GM21786 (cell line): ENCODE results near the gene SV2B.
A peak's percentile ranks its signal among the peaks of the same experiment; 100 is the strongest.
"Not testable (repeated sequence)": the region's sequence is repeated elsewhere in the genome, so short reads cannot be mapped to it uniquely, and the experiment has no call there.

Experiments
- ATAC-seq: cut with Tn5 transposase; IDR thresholded peaks from one replicate; pipeline ENCODE4 v1.9.1; 2021; ENCODE audit not compliant: unreplicated experiment

SV2B gene, protein sequence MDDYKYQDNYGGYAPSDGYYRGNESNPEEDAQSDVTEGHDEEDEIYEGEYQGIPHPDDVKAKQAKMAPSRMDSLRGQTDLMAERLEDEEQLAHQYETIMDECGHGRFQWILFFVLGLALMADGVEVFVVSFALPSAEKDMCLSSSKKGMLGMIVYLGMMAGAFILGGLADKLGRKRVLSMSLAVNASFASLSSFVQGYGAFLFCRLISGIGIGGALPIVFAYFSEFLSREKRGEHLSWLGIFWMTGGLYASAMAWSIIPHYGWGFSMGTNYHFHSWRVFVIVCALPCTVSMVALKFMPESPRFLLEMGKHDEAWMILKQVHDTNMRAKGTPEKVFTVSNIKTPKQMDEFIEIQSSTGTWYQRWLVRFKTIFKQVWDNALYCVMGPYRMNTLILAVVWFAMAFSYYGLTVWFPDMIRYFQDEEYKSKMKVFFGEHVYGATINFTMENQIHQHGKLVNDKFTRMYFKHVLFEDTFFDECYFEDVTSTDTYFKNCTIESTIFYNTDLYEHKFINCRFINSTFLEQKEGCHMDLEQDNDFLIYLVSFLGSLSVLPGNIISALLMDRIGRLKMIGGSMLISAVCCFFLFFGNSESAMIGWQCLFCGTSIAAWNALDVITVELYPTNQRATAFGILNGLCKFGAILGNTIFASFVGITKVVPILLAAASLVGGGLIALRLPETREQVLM

DNA sequence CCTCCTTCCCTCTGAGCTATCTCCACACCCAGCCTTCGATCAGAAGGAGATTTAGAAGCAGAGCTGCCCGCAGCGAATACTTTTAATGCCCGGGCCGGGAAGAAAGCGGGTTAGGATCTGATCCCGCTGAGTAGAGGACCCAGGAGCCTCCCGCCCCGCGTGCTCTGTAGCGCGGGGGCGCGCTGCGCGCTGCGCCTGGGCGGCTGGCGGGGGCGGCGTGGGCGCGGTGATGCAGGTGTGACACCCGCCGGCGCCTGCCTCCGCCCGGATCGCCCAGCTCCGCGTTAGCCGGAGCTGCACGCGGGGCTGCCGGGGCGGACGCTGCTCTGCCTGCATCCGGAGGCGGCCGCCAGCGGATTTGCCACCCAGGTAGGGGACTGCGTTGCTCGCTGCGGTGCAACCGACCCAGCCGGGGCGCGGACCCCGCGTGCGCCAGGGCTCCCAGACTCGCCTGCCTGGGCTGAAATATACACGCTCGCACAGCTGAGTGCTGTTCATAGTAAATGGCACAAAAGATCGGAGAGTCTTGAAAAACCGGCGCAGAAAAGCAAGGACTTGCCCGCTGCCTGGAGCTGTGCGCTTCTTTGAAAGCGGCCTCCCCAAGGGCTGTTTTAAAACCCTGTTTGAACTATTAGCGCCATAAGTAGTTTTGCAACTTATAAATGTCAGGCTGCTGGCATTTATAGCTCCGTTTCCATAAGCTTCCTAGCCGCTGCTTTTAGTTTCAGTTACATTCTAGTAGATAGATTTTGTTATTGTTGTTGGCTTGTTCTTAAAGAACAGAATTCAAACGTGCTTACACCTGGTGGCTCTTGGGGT, at the start of gene SV2B:
Gene SV2B (plus strand): TSS at position 263 of the 819 bp plus-strand sequence. CDS start 126,007 bp downstream, outside the sequence.
- ATAC-seq = peak; percentile 49

DNA sequence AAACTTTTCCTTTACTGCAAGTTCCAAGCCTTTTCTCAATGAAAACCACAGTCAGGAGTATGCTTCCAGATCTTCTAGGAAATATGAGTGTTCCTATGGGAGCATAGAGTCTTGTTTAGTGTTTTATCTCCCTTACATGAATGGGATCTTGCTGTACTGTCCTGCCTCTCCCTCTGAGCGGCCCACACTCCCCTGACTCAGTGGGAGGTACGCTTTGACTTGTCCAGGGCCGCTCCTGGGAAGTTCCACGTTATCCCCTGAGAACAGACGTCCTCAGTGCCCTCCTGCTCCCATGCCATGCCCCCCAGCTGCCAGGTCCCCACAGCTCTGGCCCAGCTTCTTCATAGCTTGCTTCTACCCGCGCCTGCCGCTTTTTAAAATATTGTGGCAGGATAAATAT, 48.8 kb upstream of the SV2B start:
- no peak for ATAC-seq

DNA sequence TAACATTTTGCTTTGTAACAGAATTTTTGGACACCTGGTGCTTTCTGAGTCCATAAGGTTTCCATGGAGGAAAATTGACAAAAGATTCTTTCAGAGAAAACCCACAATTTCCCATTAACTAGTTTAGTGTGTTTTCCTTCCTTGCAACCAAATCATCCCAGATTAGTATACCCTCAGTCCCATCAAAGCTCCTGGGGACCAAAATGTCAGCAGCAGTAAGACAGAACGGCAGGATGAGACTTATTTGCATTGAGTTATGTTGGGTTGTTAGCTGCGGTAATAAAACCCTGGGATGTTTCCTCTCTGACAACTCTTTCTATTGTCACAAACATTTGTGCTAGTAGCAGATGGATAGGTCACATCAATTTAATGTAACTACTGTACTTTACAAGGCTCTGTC, 45.2 kb upstream of the SV2B start:
- no peak for ATAC-seq

DNA sequence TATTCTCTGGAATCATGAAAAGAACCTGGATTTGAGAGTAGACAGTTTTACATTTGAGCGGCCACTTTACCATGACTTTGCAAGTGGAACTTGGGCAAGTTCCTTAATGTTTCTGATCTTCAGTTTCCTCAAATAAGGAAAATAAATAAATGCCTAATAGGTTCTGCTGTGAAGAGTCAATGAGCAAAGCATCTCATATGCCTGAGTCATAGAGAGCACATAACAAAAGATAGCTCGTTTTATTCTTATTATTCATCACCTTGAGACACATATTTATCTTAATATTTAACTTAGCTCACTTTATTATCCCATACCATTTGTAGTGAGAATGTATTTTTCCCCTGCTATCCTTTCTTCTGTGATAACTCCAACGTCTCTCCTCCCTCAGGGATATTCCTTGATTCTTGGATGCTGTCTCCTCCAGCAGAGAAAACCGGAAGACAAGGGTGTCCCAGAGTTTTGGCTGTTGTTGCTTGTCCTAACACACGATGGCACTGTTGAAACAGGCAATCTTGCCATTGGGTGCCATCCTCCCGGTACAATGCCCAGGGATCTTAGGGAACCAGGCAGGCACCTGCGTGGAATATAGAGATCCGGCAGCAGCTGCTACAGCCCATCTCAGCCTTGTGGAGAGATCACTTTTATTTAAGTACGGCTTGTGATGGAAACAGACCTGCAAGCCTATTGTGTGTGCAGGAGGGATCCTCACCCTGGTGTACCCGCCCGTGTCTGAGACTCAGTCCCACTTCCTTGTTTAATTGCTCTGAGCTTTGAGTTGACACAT, 44.3 kb upstream of the SV2B start:
- ATAC-seq = peak; percentile 58

DNA sequence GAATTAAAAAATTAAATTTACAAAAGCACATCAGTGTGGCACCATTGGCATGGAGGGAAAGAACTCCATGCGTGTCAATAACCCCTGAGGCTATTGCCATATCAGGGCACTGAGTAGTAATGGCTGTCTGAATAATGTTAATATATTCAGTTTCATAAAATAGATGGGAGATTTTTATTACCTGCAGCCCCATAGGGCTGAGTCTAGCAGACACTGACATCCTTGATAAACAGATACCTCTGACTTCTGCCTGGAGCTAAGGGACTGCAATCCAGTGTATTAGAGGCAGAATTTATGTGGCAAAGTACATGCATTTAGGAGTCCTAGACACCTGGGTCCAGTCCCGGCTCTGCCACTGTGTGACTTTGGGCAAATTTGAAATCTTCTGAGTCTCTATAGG, 38.8 kb upstream of the SV2B start:
- no peak for ATAC-seq

DNA sequence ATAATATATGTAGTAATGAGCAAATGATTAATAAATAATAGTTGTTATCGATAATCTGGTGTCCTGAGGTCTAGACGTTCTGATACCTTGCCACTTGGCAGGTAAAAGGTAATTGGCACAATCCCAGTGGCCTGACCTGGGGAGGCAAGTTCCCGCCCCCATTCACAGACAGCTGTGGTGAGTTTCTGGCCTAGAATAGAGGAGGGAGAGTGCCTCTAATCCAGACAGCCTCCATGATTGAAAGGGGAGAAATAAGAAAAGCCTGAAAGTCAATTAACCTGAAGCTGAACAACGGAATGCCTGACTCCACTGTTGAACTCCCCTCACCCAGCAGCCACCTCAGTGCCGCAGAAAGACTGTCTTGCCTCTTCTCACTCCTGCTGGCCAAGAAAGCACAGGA, 38.1 kb upstream of the SV2B start:
- no peak for ATAC-seq

DNA sequence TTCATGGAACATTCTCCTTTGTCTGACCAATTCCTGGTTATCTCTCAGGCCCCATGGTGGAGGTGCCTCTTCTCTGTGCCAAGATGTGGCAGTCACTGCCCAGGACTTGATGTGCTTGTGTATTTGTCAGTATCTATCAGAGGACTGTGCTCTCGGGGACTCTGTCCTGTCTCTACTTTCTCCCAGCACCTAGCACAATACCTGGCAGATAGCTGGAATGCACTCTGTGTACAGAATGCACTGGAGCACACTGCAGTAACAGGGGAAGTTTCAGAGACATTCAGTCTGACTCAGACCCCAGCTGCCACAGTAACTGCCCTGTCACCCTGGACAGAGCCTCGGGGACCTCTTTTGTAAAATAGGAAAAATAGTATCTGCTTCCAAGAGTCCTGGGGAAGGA, 34.6 kb upstream of the SV2B start:
- no peak for ATAC-seq

DNA sequence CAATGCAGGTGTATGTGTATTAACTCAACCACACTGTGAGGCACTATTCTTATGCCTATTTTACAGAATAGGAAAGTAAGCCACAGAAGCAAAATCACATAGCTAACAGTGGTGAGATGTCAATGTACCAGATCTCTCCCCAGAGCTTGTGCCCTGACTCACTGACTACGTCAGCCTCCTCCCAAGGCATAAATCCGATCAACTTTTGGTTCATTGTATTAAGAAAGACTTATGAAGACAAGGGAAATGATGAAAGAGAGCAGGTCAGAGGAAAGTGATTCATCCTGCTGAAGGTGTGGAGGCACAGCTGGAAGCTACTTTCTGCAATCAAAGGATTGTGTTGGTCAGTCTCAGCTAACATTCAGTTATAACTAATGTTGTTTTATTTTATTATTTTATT, 33.0 kb upstream of the SV2B start:
- ATAC-seq = no peak

DNA sequence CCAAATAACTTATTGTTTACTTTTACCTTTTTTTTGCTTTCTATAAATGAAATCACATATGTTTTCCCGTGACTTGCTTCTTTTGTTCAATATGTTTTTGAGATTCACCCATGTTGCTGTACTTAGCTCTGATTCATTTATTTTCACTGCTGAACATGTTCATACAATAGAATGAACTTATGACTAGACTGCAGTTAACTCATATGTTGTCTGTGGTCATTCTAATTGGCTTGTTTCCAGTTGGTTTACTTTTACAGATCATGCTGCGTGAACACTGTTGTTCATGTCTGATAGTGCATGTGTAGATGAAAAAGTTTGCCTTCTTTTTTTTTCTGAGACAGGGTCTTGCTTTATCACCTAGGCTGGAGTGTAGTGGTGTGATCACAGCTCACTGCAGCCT, 31.6 kb upstream of the SV2B start:
- ATAC-seq = no peak

DNA sequence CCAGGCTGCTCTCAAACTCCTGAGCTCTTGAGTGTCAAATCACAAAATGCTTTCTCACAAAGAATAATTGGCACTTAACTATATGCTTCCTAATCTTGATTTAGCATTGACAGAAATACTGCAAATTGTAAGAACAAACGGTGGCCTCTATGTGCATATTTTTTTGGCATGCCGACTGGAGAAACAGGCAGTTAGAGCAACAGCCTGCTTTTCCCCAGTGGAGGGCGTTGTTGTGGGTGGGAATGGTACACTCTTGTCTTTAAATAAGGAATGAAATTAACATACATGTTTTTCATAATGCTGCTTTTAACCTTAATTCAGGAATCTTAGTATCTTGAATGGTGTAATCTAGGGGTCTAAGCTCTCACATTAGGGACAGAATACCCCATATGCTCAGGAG, 31.1 kb upstream of the SV2B start:
- ATAC-seq = no peak

DNA sequence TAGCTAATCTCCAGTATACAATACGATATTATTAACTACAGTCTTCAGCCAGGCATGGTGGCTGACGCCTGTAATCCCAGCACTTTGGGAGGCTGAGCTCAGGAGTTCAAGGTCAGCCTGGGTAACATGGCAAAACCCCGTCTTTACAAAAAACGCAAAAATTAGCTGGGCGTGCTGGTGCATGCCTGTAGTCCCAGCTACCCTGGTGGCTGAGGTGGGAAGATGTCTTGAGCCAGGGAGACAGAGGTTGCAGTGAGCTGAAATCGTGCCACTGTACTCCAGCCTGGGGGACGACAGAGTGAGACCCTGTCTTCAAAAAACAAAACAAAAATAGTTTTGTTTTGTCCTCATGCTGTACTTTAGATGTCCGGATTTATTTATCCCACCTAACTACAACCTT, 29.2 kb upstream of the SV2B start:
- no peak for ATAC-seq

DNA sequence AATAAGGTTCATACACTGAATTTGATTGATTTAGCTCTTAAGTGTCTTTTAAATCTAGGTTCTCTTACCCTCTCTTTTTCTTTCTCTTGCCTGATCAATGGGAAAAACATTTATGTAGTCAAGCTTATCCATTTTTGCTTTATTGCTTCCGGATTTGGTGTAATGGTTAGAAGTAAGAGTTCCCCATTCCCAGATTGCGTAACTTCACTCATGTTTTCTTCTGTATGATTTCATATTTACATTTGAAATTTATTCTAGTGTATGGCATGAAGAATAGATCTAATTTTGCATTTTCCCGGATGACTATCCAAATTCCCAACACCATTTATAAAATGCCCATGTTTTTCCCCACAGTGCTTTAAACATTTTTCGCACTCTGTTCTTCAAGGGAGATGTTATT, 27.9 kb upstream of the SV2B start:
- ATAC-seq = no peak

DNA sequence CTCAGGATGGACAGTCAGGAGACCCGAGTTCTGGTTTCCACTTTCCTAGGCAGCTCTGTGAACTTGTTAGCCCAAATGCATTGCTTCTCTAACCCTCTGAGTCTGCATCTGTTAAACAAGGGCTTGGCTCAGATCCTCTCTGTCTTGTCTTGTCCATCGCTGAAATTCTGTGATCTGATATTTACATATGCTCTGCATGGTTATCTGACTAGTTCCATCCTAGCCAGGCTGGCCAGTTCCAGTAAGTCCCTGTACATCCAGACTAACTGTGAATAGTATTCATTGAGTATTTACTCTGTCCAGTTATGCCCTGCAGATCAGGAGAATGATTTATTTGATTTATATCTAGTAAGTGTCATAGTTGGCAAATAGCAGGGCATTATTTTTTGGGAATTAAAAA, 27.0 kb upstream of the SV2B start:
- no peak for ATAC-seq

DNA sequence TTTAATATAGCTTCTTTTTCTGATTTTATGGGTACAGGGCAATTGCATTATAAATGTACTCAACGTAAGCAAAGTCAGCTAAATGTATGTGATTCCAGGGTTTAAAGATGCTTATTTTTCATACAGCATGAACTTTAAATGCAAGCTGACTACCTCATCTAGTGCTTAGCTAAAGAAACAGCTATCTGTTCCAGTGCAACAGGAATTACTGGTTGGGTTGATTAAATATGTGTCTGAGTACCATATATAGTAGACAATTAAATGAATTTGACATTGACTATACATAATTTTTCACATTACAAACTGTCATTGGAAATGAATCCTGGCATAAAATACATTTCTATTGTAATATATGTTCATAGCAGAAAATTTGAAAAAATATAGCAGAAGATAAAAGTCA, 26.3 kb upstream of the SV2B start:
- no peak for ATAC-seq

DNA sequence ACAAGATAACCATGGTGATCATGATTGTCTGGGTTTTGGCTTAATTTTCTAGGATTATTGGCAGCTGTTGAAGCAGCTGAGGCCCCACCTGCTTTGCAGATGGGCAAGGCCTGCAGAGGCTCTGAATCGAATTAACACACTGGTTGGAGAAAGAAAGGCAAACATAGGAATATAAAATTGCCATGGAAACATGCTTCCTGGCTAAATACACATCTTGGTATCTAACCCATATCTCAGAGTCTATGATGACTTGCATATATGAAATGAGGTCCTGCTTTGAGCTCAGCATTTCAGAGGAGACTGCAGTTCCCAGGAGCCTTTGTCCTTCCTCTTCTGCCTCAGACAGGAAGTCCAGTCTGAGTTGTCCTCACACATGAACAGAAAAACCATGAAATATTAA, 24.3 kb upstream of the SV2B start:
- ATAC-seq = no peak

DNA sequence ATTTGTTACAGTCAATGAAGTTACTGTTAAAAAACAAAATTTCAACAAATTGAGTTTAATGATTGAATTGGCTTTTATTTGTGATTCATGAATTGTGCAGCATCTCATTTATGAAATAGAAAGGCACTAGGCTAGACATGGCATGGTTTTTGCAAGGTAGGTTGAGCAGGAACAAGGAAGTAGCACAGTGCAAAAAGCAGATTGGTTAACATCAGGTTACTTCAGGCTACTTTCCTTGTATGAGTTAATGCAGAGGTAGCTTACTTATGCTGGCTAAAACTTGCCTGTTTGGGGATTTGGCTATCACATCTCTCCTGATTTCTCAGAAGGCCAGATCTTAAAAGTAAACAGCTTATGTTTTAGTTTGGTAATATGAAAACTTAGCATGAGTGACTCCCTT, 23.0 kb upstream of the SV2B start:
- no peak for ATAC-seq

DNA sequence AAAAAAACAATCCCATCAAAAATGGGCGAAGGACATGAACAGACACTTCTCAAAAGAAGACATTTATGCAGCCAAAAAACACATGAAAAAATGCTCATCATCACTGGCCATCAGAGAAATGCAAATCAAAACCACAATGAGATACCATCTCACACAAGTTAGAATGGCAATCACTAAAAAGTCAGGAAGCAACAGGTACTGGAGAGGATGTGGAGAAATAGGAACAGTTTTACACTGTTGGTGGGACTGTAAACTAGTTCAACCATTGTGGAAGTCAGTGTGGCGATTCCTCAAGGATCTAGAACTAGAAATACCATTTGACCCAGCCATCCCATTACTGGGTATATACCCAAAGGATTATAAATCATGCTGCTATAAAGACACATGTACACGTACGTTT, 6.2 kb upstream of the SV2B start:
- ATAC-seq = not testable (repeated sequence)

DNA sequence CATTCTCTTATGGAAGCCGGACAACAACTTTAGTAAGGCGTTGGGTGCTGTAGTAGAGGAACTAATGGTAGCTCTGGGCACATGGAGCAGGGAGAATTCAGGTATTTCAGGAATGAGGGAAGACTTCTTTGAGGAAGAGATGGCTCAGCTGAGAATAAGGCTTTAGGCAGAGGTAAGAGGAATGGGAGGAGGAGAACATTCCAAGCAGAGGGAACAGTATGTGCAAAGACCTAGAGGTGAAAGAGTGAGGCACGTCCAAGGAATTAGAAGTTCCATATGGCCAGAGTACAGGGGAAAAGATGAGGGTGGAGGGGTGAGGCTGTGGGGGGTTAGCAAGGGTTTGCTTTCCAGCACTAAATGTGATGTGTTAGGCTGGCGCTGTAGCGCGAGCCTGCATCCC, 1.6 kb upstream of the SV2B start:
- no peak for ATAC-seq

DNA sequence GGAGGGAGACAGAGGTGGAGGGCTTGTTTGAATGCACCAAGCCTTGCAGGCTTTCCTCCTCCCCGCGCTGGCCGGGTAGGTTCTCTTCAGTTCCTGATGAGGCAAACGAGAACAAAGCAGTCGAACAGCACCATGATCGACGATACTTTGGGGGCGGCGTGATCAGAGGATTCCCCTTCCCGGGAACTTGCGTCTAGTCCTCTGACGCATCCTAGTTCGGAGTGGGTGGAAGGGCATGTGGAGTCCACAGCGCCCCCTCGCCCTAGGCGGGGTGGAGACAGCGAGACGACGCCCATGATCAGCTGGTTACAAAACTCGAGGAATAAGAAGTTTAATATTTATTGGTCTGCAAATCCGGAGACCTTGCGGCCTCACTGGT, 452 bp upstream of the SV2B start:
- peak; percentile 15 for ATAC-seq

DNA sequence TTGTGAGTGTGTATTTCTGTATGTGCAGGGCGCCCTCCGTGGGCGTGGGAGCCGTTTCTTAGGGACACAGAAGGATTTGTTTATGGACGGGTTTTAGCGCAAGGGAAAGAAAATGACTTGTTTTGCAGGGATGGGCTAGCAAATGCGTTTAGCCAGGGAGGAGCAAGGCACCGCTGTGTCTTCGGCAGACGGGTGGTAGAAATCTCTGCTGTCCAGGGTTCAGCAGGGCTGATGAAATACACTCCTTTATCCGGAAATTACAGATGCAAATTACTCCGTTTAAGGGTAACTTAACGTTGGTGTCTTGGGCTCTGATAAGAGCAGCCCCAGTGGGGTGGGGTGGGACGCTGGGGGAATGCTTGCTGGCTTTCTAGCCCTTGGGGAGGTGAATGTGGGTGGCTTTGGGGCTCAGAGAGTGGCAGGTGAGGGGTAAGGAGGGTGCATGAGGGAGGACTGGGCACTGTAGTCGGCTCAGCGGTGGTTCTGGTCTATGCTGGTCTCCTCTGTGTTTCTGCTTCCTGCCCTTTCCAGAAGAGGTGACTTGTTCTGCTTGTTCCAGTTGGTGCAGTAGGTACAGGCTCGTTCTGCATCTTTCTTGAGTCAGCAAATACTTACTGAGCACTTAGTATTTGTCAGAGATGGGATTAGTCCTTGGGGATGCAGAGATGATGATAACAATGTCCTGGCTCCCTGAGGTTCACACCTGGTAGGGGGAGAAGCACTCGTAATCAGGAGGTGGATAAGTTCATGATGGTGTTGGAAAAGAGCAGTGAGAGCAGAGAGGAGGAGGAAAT, 954 bp downstream of the SV2B start:
- ATAC-seq = no peak
